IMR-90 (cell line): Measurements from ENCODE around the gene F10. TPM values are rescaled to one million over a fixed set of nuclear protein-coding genes. Genes with fewer than 3 reads are reported as not detected.

ENCODE experiments used
- ATAC-seq: fragments of 200-7000 bp; cut with Tn5 transposase; 2 replicates; pipeline ENCODE4 v1.9.1; 2020; ENCODE audit warnings: low read depth, mild to moderate bottlenecking, moderate library complexity
- BruUV-seq: library from RNA; stranded (reverse); fragments of 400-500 nt; replicated peaks from 2 replicates; lab custom pipeline; 2021; lab: Mats Ljungman, UMichigan
- CTCF ChIA-PET: fragments of 300-600 bp; formaldehyde crosslinking; extraction: SDS; loops from one replicate; lab custom pipeline; 2021; ENCODE audit warnings: antibody characterized with exemption; lab: Yijun Ruan, JAX
- POLR2A ChIA-PET: fragments of 300-600 bp; sonication (Branson Sonifier 250); formaldehyde crosslinking; loops from one replicate; lab custom pipeline; 2022; ENCODE audit warnings: antibody characterized with exemption; ENCODE audit not compliant: unreplicated experiment; lab: Charles Lee
- DNase-seq: peaks from one replicate; pipeline ENCODE4 v3.0.0; 2013
- H2AFZ ChIP-seq: replicated peaks from 2 replicates; pipeline ENCODE3; 2013; ENCODE audit warnings: low read length, mild to moderate bottlenecking; ENCODE audit not compliant: poor library complexity
- H2AK5ac ChIP-seq: 2 replicates; pipeline ENCODE4 v1.6.1; 2013; ENCODE audit warnings: low read depth, low read length, inconsistent platforms
- H2AK9ac ChIP-seq: replicated peaks from 2 replicates; pipeline ENCODE3; 2013; ENCODE audit warnings: mild to moderate bottlenecking, low read depth, low read length, moderate library complexity; ENCODE audit not compliant: poor library complexity
- H2BK120ac ChIP-seq: 2 replicates; pipeline ENCODE4 v1.6.1; 2013; ENCODE audit warnings: low read depth, low read length, inconsistent platforms
- H2BK15ac ChIP-seq: 3 replicates; pipeline ENCODE4 v1.6.1; 2013; ENCODE audit warnings: low read depth, low read length, inconsistent platforms
- H2BK20ac ChIP-seq: 2 replicates; pipeline ENCODE4 v1.6.1; 2013; ENCODE audit warnings: low read depth, mild to moderate bottlenecking, inconsistent platforms, low read length, moderate library complexity
- H2BK5ac ChIP-seq: 2 replicates; pipeline ENCODE4 v1.6.1; 2013; ENCODE audit warnings: mild to moderate bottlenecking, low read depth, low read length, inconsistent platforms; ENCODE audit not compliant: poor library complexity, severe bottlenecking
- H3K14ac ChIP-seq: replicated peaks from 2 replicates; pipeline ENCODE4 v1.6.1; 2013; ENCODE audit warnings: low read depth, low read length, inconsistent platforms
- H3K18ac ChIP-seq: 2 replicates; pipeline ENCODE4 v1.6.1; 2013; ENCODE audit warnings: low read depth, low read length, control low read depth
- H3K23ac ChIP-seq: 2 replicates; pipeline ENCODE4 v1.6.1; 2013; ENCODE audit warnings: low read depth, low read length, inconsistent platforms
- H3K27ac ChIP-seq: 2 replicates; pipeline ENCODE4 v1.5.1; 2013; ENCODE audit warnings: mild to moderate bottlenecking, control low read depth, low read length; ENCODE audit not compliant: insufficient read depth
- H3K27me3 ChIP-seq: 2 replicates; pipeline ENCODE4 v1.6.1; 2013; ENCODE audit warnings: low read length; ENCODE audit not compliant: control insufficient read depth, insufficient read depth
- H3K36me3 ChIP-seq: 2 replicates; pipeline ENCODE4 v1.6.1; 2013; ENCODE audit warnings: low read length, mixed read lengths; ENCODE audit not compliant: control insufficient read depth, insufficient read depth
- H3K4ac ChIP-seq: 2 replicates; pipeline ENCODE4 v1.6.1; 2013; ENCODE audit warnings: low read depth, low read length, inconsistent platforms
- H3K4me1 ChIP-seq: 2 replicates; pipeline ENCODE4 v1.6.1; 2013; ENCODE audit warnings: low read length, mixed read lengths; ENCODE audit not compliant: control insufficient read depth, insufficient read depth
- H3K4me2 ChIP-seq: 2 replicates; pipeline ENCODE4 v1.6.1; 2013; ENCODE audit warnings: low read depth, mild to moderate bottlenecking, control low read depth, low read length, moderate library complexity
- H3K4me3 ChIP-seq: 2 replicates; pipeline ENCODE4 v1.5.1; 2013; ENCODE audit warnings: low read depth, mild to moderate bottlenecking, control low read depth, low read length, moderate library complexity; ENCODE audit not compliant: insufficient read depth
- H3K56ac ChIP-seq: 2 replicates; pipeline ENCODE4 v1.6.1; 2013; ENCODE audit warnings: low read length, inconsistent platforms; ENCODE audit not compliant: insufficient read depth; ENCODE audit errors: extremely low read depth
- H3K79me1 ChIP-seq, 2 experiments: 2 replicates each; pipeline ENCODE4 v1.6.1; 2013; ENCODE audit warnings: low read length in 2 of 2, inconsistent platforms in 1 of 2, low read depth in 1 of 2
- H3K9ac ChIP-seq: 2 replicates; pipeline ENCODE4 v1.6.1; 2013; ENCODE audit warnings: low read depth, low read length, control low read depth
- H3K9me1 ChIP-seq: 2 replicates; pipeline ENCODE4 v1.6.1; 2013; ENCODE audit warnings: low read length, inconsistent platforms; ENCODE audit not compliant: insufficient read depth
- H3K9me3 ChIP-seq: 2 replicates; pipeline ENCODE4 v1.6.1; 2013; ENCODE audit warnings: low read length; ENCODE audit not compliant: control insufficient read depth, insufficient read depth
- H4K20me1 ChIP-seq: 2 replicates; pipeline ENCODE4 v1.6.1; 2013; ENCODE audit warnings: low read length, inconsistent platforms; ENCODE audit not compliant: insufficient read depth
- H4K5ac ChIP-seq: 2 replicates; pipeline ENCODE4 v1.6.1; 2013; ENCODE audit warnings: mild to moderate bottlenecking, low read depth, low read length, control low read depth
- H4K8ac ChIP-seq, 2 experiments: 2 replicates each; pipeline ENCODE4 v1.6.1; 2013; ENCODE audit warnings: low read depth in 2 of 2, low read length in 2 of 2, control low read depth in 1 of 2, inconsistent platforms in 1 of 2
- H4K91ac ChIP-seq: 2 replicates; pipeline ENCODE4 v1.6.1; 2013; ENCODE audit warnings: low read depth, low read length, inconsistent platforms; ENCODE audit not compliant: insufficient read depth
- BHLHE40 ChIP-seq: fragments of 150-350 bp; IDR thresholded peaks from 2 replicates; pipeline ENCODE4 v1.6.1; 2016; ENCODE audit warnings: mild to moderate bottlenecking, low read depth, low read length
- CEBPB ChIP-seq: IDR thresholded peaks from 2 replicates; pipeline ENCODE4 v1.6.1; 2012; ENCODE audit warnings: low read depth, low read length, improper control_type of control experiment
- CHD1 ChIP-seq: IDR thresholded peaks from 2 replicates; pipeline ENCODE4 v1.6.1; 2012; ENCODE audit warnings: low read depth, low read length, improper control_type of control experiment
- CTCF ChIP-seq: conservative IDR thresholded peaks from 2 replicates; pipeline ENCODE4 v1.5.1; 2012; ENCODE audit warnings: mild to moderate bottlenecking, low read depth, low read length, improper control_type of control experiment
- ELK1 ChIP-seq: fragments of 150-350 bp; IDR thresholded peaks from 2 replicates; pipeline ENCODE4 v1.6.1; 2016; ENCODE audit warnings: low read depth, mild to moderate bottlenecking, low read length, moderate library complexity, borderline replicate concordance
- FOS ChIP-seq: fragments of 150-350 bp; IDR thresholded peaks from 2 replicates; pipeline ENCODE4 v1.6.1; 2016; ENCODE audit warnings: low read depth, low read length
- MAFK ChIP-seq: IDR thresholded peaks from 2 replicates; pipeline ENCODE4 v1.6.1; 2012; ENCODE audit warnings: low read depth, low read length, improper control_type of control experiment
- MAZ ChIP-seq: IDR thresholded peaks from 2 replicates; pipeline ENCODE4 v1.6.1; 2012; ENCODE audit warnings: low read depth, mild to moderate bottlenecking, low read length, improper control_type of control experiment, moderate library complexity, borderline replicate concordance
- RAD21 ChIP-seq: IDR thresholded peaks from 2 replicates; pipeline ENCODE4 v1.6.1; 2012; ENCODE audit warnings: low read length, improper control_type of control experiment
- RCOR1 ChIP-seq: IDR thresholded peaks from 2 replicates; pipeline ENCODE4 v1.6.1; 2012; ENCODE audit warnings: mild to moderate bottlenecking, low read length, improper control_type of control experiment; ENCODE audit not compliant: insufficient replicate concordance
- SMC3 ChIP-seq: fragments of 150-350 bp; IDR thresholded peaks from 2 replicates; pipeline ENCODE4 v1.6.1; 2016; ENCODE audit warnings: low read depth, mild to moderate bottlenecking, antibody characterized with exemption, low read length, moderate library complexity
- USF2 ChIP-seq: fragments of 150-350 bp; IDR thresholded peaks from 2 replicates; pipeline ENCODE4 v1.6.1; 2017; ENCODE audit warnings: mild to moderate bottlenecking, antibody characterized with exemption, low read length, low read depth
- WGBS, 2 experiments: methylation state at CpG; one replicate each; pipeline versions ENCODE4 v1.1.5 to v1.1.7; 2013; ENCODE audit warnings: missing lambda C conversion rate in 2 of 2; ENCODE audit not compliant: insufficient read length in 1 of 2; ENCODE audit errors: extremely low coverage in 2 of 2; 5-methylcytosine and 5-hydroxymethylcytosine counted together
- dilution Hi-C: fragments of 300-500 bp; cut with HindIII; formaldehyde crosslinking; loops from one replicate; pipeline ENCODE4 v1.14.3; 2018; ENCODE audit warnings: low sequenced_read_pairs; ENCODE audit not compliant: unreplicated experiment
- in situ Hi-C: fragments of 300-500 bp; cut with MboI; formaldehyde crosslinking; loops from 3 replicates; pipeline ENCODE4 v1.14.3; 2019; ENCODE audit warnings: low sequenced_read_pairs, inconsistent platforms, mixed read lengths
- intact Hi-C: fragments of 100-400 bp; cut with micrococcal nuclease; formaldehyde crosslinking; loops from 2 replicates; pipeline ENCODE4 v1.10.0; 2022
- polyA plus RNA-seq, 3 experiments: library from polyadenylated mRNA; depleted of rRNA; stranded (reverse); fragments of >200 nt; gene quantifications; 2 replicates each; pipeline ENCODE4 v1.2.3, GENCODE V29; 2012; ENCODE audit warnings: low replicate concordance in 1 of 3
- total RNA-seq: library from RNA; depleted of rRNA; stranded (reverse); fragments of >200 nt; gene quantifications from 2 replicates; pipeline ENCODE4 v1.2.3, GENCODE V29; 2012

The F10 gene
- total and polyA plus RNA-seq, 2 of the 4 experiments (the other 2 are of a cell fraction): 9.1 to 19.5 TPM

GRCh38 chr13:113091891-113092775 is 30.5 kb upstream of the F10 start:
- TF ChIP-seq MAZ (no peak), ELK1 (no peak), CTCF (no peak), BHLHE40 (no peak), SMC3 (no peak), CHD1 (no peak), MAFK (no peak), FOS (no peak), RAD21 (no peak), CEBPB (no peak), RCOR1 (no peak), USF2 (no peak)
- no peak overlapping the region for H2BK5ac ChIP-seq
- no peaks in the 10 kb centered on the region for H3K4me1 ChIP-seq
- 91% methylated on average over 7 of the region's 33 CpGs; no CpG with 5 or more reads in 1 of the 2 experiments for WGBS, 2 experiments
- H4K91ac ChIP-seq: no peak overlapping the region
- H2BK20ac ChIP-seq: no peak overlapping the region
- peaks cover 49% of the 10 kb centered on the region for H3K27me3 ChIP-seq
- H3K18ac ChIP-seq: no peak overlapping the region
- no peaks in the 10 kb centered on the region for H3K9me3 ChIP-seq
- no peak overlapping the region for H3K14ac ChIP-seq
- no peak for DNase-seq
- no peaks in the 10 kb centered on the region for H3K9me1 ChIP-seq
- no peak overlapping the region for H3K9ac ChIP-seq
- no peak overlapping the region for H3K23ac ChIP-seq
- no peak overlapping the region for H3K56ac ChIP-seq
- BruUV-seq: no TSS peak
- H2AK9ac ChIP-seq: no peak overlapping the region
- CTCF ChIA-PET: no interaction called here
- H3K4me2 ChIP-seq: no peak overlapping the region
- H3K36me3 ChIP-seq: no peaks in the 10 kb centered on the region
- H2AFZ ChIP-seq: no peak overlapping the region
- no peak overlapping the region for H3K4ac ChIP-seq
- H2BK15ac ChIP-seq: no peak overlapping the region
- no peaks in the 10 kb centered on the region for H4K20me1 ChIP-seq
- ATAC-seq: no peak
- no peak overlapping the region for H2BK120ac ChIP-seq
- dilution Hi-C loops: no loop called here
- in situ Hi-C loops: no loop called here
- intact Hi-C loops: no loop called here
- POLR2A ChIA-PET: no interaction called here
- no peaks in the 10 kb centered on the region for H3K79me1 ChIP-seq
- no peak overlapping the region for H3K4me3 ChIP-seq
- H4K8ac ChIP-seq: no peak overlapping the region
- H4K5ac ChIP-seq: no peak overlapping the region
- H2AK5ac ChIP-seq: no peak overlapping the region
- H3K27ac ChIP-seq: no peak overlapping the region
